Measurements from ENCODE around the gene CNOT4.

The CNOT4 gene

DNA sequence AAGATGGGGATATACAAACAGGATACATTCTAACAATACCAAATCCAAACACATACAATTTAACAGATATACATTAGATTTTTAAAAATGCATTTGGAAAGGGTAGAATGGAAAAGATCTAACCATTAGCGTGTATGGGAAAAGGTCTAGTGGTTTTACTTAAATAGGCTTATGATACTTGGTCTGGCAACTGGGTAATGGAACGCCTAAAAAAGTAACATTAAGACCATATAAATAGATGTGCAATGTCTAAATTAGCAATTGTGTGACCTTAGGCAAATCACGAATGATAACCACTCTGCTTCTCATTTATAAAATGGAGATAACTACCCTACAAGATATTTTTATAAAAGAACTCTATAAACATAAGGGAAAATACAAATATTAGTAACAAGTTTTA lies 135.2 kb downstream of the CNOT4 start:
- Histone ChIP-seq H3K9ac (ENCODE audit: low read depth, low read length) (no peak overlapping the region), H3K4me3 (ENCODE audit: low read length) (no peak overlapping the region), H3K27me3 (ENCODE audit: control insufficient read depth, insufficient read depth, low read length) (no peaks in the 10 kb centered on the region), H3K4me2 (ENCODE audit: low read length) (no peak overlapping the region), H3K9me3 (replicated peaks; ENCODE audit: low read length) (no peaks in the 10 kb centered on the region), H3K36me3 (ENCODE audit: insufficient read depth, low read length) (no peaks in the 10 kb centered on the region), H3K4me1 (ENCODE audit: control insufficient read depth, insufficient read depth, low read length) (no peaks in the 10 kb centered on the region)

DNA sequence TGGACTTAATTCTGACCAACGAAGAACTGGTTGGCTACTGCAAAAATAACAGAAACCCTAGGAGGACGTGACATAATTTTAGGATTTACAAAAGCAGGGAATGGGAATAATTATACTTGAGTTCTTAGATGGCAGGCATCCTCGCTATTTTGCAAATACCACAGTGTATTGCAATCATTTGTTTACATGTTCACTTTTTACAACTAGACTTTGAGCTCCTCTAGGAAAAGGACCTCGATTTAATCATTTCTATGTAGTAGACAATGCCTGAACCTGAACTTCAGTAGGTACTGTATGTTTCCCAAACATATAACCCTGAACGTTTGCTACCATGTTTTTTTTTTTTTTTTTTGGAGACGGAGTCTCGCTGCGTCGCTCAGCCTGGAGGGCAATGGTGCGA lies 137.7 kb downstream of the CNOT4 start:
- Histone ChIP-seq H3K9ac (ENCODE audit: low read depth, low read length) (no peak overlapping the region), H3K4me1 (ENCODE audit: control insufficient read depth, insufficient read depth, low read length) (no peaks in the 10 kb centered on the region), H3K9me3 (replicated peaks; ENCODE audit: low read length) (no peaks in the 10 kb centered on the region), H3K4me3 (ENCODE audit: low read length) (no peak overlapping the region), H3K36me3 (ENCODE audit: insufficient read depth, low read length) (no peaks in the 10 kb centered on the region), H3K27me3 (ENCODE audit: control insufficient read depth, insufficient read depth, low read length) (no peaks in the 10 kb centered on the region), H3K4me2 (ENCODE audit: low read length) (no peak overlapping the region)

DNA sequence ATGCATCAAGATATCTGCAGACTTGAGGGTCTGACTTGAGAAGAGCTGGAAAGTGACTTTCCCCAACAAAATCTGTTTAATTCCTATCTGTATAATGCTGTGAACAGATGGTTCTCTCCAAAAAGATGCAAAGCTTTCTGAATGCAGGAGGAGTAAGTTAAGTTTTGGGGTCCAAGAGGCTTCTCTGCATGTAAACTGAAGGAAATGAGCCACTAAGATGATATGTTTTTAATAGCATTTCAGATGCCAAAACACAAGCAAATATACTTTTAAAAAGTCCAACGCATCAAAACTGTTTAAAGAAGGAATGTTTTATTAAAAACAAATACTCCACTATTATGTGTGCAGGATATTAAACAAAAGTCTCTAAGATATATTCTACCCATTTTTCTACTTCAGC lies 139.2 kb downstream of the CNOT4 start:
- Histone ChIP-seq H3K9me3 (replicated peaks; ENCODE audit: low read length) (no peaks in the 10 kb centered on the region), H3K4me1 (ENCODE audit: control insufficient read depth, insufficient read depth, low read length) (no peaks in the 10 kb centered on the region), H3K4me2 (ENCODE audit: low read length) (no peak overlapping the region), H3K4me3 (ENCODE audit: low read length) (no peak overlapping the region), H3K36me3 (ENCODE audit: insufficient read depth, low read length) (no peaks in the 10 kb centered on the region), H3K9ac (ENCODE audit: low read depth, low read length) (no peak overlapping the region), H3K27me3 (ENCODE audit: control insufficient read depth, insufficient read depth, low read length) (no peaks in the 10 kb centered on the region)

DNA sequence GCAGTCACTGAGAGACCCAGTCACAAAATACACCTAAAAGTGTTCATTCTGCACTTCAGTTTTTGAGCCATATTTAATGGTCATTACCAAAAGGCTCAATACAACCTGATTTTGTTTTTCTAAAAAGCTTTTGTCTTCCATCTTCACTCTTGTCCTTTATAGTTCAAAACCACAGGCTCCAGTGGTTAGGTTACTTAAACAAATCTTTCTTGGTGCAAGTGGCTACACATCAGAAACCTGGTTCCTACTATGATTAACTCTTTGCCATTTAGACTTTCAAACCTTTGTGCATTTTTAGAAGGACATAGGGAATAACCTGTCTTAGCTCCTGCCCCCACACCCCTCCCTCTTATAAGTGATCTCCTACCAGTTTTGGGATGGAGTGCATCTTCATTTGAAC lies 140.5 kb downstream of the CNOT4 start:
- H3K4me2 ChIP-seq (ENCODE audit: low read length): no peak overlapping the region
- H3K36me3 ChIP-seq (ENCODE audit: insufficient read depth, low read length): no peaks in the 10 kb centered on the region
- H3K9ac ChIP-seq (ENCODE audit: low read depth, low read length): no peak overlapping the region

DNA sequence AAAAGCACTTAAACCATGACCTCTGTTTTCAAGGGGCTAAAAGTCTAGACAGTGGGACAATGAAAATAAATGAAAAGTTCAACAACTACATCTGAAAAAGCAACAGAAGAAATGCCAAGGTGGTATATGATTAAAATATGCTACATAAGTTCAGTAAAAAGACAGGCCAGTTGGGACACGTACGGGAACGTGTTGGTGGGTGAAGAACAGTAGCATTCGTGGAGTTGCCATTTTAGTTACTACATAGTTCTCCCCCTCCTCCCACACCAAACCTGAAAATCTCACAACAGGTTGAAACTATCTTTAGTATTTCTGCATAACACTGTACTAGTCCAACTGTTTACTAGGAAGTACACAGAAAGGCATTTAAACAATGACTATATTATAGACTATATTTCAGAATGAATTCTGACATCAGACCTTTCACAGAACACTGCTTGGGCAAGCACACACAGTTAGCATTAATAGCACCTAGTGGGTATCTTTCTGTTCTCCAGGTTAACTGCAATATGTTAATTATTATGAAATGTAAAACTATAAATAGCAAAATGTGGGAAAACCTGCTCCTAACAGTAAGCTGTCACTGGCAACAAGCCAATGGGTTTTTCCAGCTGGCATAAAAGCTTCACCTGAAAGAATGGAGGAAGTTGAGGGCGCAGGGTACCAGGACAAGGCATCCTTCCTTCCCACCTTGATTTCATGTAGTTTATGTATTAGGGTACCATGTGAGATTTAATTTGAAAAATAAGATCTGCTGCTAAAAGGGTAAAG lies 141.3 kb downstream of the CNOT4 start:
- H3K4me3 ChIP-seq (ENCODE audit: low read length): no peak overlapping the region
- no peak overlapping the region for H3K4me2 ChIP-seq (ENCODE audit: low read length)
- H3K9me3 ChIP-seq (replicated peaks; ENCODE audit: low read length): no peaks in the 10 kb centered on the region
- no peaks in the 10 kb centered on the region for H3K36me3 ChIP-seq (ENCODE audit: insufficient read depth, low read length)
- H3K4me1 ChIP-seq (ENCODE audit: control insufficient read depth, insufficient read depth, low read length): no peaks in the 10 kb centered on the region
- H3K27me3 ChIP-seq (ENCODE audit: control insufficient read depth, insufficient read depth, low read length): no peaks in the 10 kb centered on the region
- H3K9ac ChIP-seq (ENCODE audit: low read depth, low read length): no peak overlapping the region

More for the DNA sequence above, 140.5 kb downstream of the CNOT4 start:
- Histone ChIP-seq H3K9me3 (replicated peaks; ENCODE audit: low read length) (no peaks in the 10 kb centered on the region), H3K27me3 (ENCODE audit: control insufficient read depth, insufficient read depth, low read length) (no peaks in the 10 kb centered on the region), H3K4me1 (ENCODE audit: control insufficient read depth, insufficient read depth, low read length) (no peaks in the 10 kb centered on the region), H3K4me3 (ENCODE audit: low read length) (no peak overlapping the region)

DNA sequence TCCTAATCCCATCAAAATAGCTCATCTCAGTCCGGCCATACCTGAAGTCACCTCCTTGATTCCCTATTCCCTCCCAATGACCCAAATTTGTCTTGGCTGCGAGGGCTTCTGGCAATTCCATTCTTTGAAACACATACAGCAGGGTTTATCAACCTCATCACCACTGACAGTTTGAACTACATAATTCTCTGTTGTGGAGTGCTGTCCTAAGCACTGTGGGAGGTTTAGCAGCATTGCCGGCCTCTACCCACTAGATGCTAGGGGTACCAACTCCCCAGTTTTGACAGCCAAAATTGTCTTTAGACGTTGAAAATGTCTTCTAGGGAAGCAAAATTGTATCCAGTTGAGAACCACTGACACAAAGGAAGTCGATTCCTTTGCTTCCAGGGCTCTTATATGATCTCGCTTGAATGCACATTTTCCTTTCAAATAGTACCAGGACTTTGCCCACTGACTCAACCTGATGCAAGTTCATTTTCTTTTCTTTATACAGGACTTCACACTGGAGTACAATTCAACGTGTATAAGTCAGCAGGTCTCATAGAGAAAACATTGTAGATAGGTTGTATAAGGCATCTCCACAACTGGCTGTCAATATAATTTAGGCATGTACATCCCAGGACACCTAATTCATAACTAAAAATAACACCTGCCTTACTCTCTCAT lies 142.9 kb downstream of the CNOT4 start:
- Histone ChIP-seq H3K27me3 (ENCODE audit: control insufficient read depth, insufficient read depth, low read length) (no peaks in the 10 kb centered on the region), H3K9me3 (replicated peaks; ENCODE audit: low read length) (no peaks in the 10 kb centered on the region), H3K4me2 (ENCODE audit: low read length) (no peak overlapping the region)

DNA sequence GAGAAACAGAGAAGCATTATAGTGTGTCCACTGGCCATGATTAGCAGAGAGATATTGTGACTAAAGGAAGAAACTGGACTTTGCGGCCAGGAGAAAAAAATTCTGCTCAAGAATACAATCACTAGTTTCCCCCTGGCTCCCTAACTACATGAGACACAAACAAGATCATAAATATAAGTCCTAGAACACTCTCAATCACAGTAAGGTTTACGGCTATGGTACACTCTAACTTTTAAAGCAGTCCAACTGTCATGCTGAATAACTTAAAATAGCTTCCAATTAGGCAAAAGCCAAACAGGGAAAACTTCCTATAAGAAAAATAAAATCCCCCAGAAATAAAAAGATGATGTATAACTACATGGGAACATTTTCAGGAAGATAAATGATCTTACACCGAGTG lies 144.2 kb downstream of the CNOT4 start:
- Histone ChIP-seq H3K4me2 (ENCODE audit: low read length) (no peak overlapping the region), H3K4me1 (ENCODE audit: control insufficient read depth, insufficient read depth, low read length) (no peaks in the 10 kb centered on the region), H3K4me3 (ENCODE audit: low read length) (no peak overlapping the region), H3K36me3 (ENCODE audit: insufficient read depth, low read length) (peaks cover 17% of the 10 kb centered on the region), H3K9ac (ENCODE audit: low read depth, low read length) (no peak overlapping the region), H3K27me3 (ENCODE audit: control insufficient read depth, insufficient read depth, low read length) (no peaks in the 10 kb centered on the region), H3K9me3 (replicated peaks; ENCODE audit: low read length) (no peaks in the 10 kb centered on the region)

More for the DNA sequence above, 142.9 kb downstream of the CNOT4 start:
- no peak overlapping the region for H3K9ac ChIP-seq (ENCODE audit: low read depth, low read length)
- H3K4me1 ChIP-seq (ENCODE audit: control insufficient read depth, insufficient read depth, low read length): no peaks in the 10 kb centered on the region
- H3K36me3 ChIP-seq (ENCODE audit: insufficient read depth, low read length): peaks cover 11% of the 10 kb centered on the region
- H3K4me3 ChIP-seq (ENCODE audit: low read length): no peak overlapping the region

DNA sequence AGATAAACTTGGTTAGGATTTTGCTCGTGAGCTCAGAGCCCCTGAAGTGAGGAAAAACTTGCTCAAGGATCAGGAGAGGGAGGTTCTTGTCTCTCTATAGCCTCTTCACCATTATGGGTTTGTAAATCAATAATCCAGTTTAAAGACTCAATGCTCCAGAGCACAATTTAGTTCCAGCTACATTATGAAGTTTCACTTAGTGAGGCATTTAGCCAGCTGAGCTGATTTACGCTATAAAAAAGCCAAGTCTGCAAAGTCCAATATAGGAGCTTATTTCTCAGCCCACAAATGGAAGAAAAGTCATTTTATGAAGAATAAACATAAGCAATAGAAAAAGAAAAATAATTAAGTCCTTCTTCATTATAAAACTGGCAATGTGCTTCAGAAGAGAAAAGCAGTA lies 145.7 kb downstream of the CNOT4 start:
- no peak overlapping the region for H3K4me2 ChIP-seq (ENCODE audit: low read length)
- H3K36me3 ChIP-seq (ENCODE audit: insufficient read depth, low read length): peaks cover 18% of the 10 kb centered on the region
- no peak overlapping the region for H3K4me3 ChIP-seq (ENCODE audit: low read length)
- H3K27me3 ChIP-seq (ENCODE audit: control insufficient read depth, insufficient read depth, low read length): no peaks in the 10 kb centered on the region
- no peak overlapping the region for H3K9ac ChIP-seq (ENCODE audit: low read depth, low read length)
- no peaks in the 10 kb centered on the region for H3K9me3 ChIP-seq (replicated peaks; ENCODE audit: low read length)
- no peaks in the 10 kb centered on the region for H3K4me1 ChIP-seq (ENCODE audit: control insufficient read depth, insufficient read depth, low read length)

DNA sequence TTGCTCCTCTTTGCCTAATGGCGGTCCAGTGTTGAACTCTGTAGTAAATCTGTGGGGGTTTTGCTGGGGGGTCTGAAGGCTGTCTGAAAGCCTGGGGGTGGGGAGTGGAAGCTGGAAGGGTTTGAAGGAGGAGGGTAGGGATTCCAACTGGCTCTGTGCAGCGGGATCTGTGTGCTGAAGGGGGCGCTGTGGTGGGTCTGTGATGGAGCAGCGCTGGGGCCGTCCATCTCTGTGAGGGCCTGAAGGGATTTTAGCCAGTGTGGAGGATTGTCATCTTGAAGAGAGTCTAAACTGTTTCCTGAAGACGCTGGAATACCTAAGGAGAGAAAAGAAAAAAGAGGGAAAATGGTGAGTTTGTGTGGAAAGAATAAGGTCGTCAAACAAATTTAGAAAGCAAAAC lies 147.0 kb downstream of the CNOT4 start:
- H3K4me1 ChIP-seq (ENCODE audit: control insufficient read depth, insufficient read depth, low read length): no peaks in the 10 kb centered on the region
- no peaks in the 10 kb centered on the region for H3K27me3 ChIP-seq (ENCODE audit: control insufficient read depth, insufficient read depth, low read length)
- H3K36me3 ChIP-seq (ENCODE audit: insufficient read depth, low read length): peaks cover 18% of the 10 kb centered on the region

DNA sequence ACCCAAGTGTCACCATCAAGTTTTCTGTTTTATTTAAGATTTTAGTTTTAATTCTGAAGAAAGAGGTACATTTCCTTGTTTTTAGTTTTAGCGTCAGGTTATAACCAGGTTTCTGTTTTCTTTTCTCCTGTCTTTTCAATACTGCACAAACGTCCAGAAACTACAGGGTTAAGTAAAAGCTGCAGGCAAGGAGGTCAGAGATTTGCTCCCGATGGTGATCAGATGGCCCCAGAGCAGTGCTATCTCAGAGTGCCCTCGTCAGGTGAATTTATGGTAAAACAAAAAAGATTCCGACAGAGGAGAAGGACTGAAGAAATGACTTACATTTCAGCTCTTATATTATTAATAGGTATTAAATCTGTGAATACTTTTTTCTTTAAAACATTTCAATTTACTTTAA lies 148.1 kb downstream of the CNOT4 start:
- no peak overlapping the region for H3K4me3 ChIP-seq (ENCODE audit: low read length)
- no peaks in the 10 kb centered on the region for H3K9me3 ChIP-seq (replicated peaks; ENCODE audit: low read length)
- no peak overlapping the region for H3K9ac ChIP-seq (ENCODE audit: low read depth, low read length)
- no peaks in the 10 kb centered on the region for H3K27me3 ChIP-seq (ENCODE audit: control insufficient read depth, insufficient read depth, low read length)
- H3K4me1 ChIP-seq (ENCODE audit: control insufficient read depth, insufficient read depth, low read length): no peaks in the 10 kb centered on the region
- no peak overlapping the region for H3K4me2 ChIP-seq (ENCODE audit: low read length)
- H3K36me3 ChIP-seq (ENCODE audit: insufficient read depth, low read length): peaks cover 18% of the 10 kb centered on the region

More for the DNA sequence above, 147.0 kb downstream of the CNOT4 start:
- Histone ChIP-seq H3K4me2 (ENCODE audit: low read length) (no peak overlapping the region), H3K9ac (ENCODE audit: low read depth, low read length) (no peak overlapping the region), H3K4me3 (ENCODE audit: low read length) (no peak overlapping the region), H3K9me3 (replicated peaks; ENCODE audit: low read length) (no peaks in the 10 kb centered on the region)

DNA sequence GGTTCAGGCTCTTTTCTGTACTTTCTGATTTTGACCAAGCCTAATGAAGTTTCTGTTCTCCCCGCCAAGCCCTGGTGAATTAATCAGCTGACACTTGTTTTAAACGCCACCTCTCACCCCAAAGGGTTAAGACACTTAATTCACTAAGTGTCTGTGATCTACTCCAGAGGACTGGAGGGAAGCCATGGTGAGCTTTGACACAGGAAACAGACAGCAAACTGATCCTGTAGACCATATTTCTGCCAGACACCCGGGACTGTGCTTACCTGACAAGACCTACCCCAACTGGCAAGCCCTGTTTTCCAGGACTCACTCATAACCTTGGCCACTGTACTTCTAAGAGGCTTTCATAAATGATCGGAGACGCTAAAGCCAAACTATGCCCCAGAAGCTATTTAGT lies 150.3 kb downstream of the CNOT4 start:
- no peaks in the 10 kb centered on the region for H3K4me1 ChIP-seq (ENCODE audit: control insufficient read depth, insufficient read depth, low read length)
- peaks cover 18% of the 10 kb centered on the region for H3K36me3 ChIP-seq (ENCODE audit: insufficient read depth, low read length)
- H3K4me3 ChIP-seq (ENCODE audit: low read length): no peak overlapping the region
- no peaks in the 10 kb centered on the region for H3K9me3 ChIP-seq (replicated peaks; ENCODE audit: low read length)
- no peak overlapping the region for H3K9ac ChIP-seq (ENCODE audit: low read depth, low read length)
- H3K27me3 ChIP-seq (ENCODE audit: control insufficient read depth, insufficient read depth, low read length): no peaks in the 10 kb centered on the region
- H3K4me2 ChIP-seq (ENCODE audit: low read length): no peak overlapping the region

Measured in skeletal muscle satellite cell (primary cell).